HuH-7.5 (cell line): ENCODE measurements around the gene NLRP1.

Experiments used
- DNase-seq: peaks from one replicate; pipeline ENCODE4 v3.0.0; 2011; ENCODE audit warnings: low spot score

NLRP1 gene

DNA sequence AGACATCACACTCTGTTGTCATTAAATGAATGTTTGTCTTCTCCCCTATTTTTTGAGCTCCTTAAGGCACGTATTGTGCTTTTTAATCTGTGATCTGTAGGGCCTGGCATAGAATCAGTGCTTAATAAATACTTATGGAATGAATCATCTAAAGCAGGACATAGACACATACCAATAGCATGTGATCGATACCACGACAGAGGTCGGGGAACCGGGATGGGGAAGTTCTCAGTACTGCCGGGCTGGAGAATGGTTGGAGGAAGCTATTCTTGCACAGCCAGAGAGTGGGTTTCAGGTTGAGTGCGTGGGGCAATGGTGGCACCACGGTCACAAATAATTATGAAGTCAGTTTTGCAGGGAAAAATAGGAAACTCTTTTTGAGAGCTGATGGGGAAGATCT lies 26.8 kb downstream of the NLRP1 start:
- no peak for DNase-seq

DNA sequence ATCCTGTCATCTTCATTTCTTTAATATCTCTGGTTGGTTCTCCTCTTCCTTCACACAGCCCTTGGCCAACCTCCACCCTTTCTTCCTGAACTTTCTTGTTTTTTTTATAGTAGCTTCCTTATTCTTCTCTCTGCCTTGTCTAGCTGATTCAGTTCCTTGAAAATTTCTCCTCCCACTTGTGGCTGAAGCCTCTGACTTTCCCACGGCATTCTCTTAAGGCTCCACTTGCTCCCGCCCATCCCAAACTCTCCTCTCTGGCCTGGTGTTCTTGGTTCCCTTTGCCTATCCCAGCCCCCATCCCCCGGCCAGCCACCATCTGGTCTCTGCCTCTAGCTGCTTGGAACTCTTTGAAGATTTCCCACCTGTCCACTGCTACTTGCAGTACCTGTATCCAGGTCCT lies 29.1 kb downstream of the NLRP1 start:
- DNase-seq: no peak

DNA sequence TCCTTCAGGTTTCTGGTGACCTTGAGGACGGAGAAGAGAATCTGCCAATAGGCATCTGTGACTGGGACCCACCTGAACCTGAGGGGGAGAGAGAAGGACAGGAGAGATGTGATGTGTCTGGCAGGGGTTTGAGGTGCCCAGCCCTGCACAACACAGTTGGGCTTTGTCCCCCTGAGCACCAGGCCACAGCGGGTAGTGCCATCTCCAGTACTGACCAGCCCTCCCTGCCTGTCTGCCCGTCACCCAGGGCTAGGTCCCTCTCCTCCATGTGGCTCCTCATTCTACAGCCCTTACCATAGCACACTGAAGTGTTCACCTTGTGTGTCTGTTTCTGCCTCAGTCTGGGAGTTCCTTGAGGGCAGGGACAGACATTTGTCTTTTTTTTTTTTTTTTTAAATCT lies 30.8 kb downstream of the NLRP1 start:
- DNase-seq: no peak

DNA sequence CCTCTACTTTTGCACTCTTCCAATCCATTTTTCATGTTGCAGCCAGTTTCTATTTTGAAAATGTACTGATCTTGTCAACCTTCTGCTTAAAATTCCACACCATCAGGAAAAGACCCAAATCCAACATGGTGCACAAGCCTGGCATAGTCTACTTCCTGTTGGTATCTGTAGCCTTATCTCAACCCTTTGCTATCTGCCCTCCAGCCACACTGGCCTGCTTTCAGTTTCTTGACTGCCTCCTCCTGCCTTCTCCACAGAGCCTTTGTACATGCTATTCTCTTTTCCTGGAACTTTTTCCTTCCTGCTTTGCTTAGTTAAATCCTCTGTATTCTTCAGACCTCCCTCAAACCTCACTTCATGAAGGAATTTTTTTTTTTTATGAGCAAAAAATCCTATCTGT lies 31.5 kb downstream of the NLRP1 start:
- DNase-seq: no peak

DNA sequence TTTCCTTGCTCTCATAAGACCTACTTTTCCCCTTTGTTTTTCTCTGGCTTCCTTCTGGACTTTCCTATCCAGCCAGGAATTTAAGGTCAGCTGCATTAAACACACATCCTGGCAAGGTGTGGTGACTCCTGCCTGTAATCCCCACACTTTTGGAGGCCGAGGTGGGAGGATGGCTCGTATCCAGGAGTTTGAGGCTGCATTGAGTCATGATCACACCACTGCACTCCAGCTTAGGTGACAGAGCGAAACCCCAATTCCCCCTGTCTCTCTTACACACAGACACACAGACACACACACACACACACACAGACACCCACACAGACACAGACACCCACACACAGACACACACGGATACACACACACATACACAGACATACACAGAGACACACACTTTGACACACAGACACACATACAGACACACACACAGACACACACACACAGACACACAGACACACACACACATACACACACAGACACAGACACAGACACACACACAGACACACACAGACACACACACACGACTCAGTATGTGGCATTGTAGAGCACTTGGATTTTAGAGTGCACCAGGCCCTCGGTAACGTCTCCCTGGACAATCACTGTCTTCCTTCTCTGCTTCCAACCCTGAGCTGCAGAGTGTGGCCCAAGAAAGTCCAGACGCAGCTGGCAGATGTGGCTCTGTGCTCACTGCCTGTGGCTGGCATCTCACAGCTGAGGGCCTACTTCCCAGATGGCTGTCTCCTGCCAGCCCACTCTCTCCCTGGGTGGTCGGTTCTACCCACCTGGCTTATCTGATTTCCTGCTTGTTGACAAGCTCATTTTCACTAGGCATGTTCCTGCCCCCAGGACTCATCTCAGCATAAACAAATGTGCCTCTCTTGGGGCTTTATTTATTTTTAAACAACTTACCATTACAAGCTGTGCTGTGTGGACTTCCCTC lies 39.0 kb downstream of the NLRP1 start:
- DNase-seq: no peak

DNA sequence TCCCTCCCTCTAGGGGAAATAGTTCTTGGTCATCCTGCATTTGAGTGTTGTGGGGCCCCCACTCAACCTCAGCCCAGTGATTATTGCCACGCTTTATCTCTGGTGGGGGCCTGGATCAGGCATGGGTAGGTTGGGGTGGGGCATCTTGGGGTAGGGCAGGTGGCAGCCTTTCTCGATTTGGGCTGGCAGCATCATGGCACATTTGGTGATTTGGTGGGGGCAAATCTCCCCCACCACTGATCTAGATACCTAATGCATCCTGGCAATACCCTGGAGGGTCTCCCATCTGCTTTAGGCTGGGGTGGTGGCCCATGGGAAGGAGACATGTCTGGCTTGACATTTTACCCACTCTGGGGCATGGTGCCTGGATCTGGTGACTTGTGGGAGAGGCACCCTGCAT lies 40.2 kb downstream of the NLRP1 start:
- no peak for DNase-seq

DNA sequence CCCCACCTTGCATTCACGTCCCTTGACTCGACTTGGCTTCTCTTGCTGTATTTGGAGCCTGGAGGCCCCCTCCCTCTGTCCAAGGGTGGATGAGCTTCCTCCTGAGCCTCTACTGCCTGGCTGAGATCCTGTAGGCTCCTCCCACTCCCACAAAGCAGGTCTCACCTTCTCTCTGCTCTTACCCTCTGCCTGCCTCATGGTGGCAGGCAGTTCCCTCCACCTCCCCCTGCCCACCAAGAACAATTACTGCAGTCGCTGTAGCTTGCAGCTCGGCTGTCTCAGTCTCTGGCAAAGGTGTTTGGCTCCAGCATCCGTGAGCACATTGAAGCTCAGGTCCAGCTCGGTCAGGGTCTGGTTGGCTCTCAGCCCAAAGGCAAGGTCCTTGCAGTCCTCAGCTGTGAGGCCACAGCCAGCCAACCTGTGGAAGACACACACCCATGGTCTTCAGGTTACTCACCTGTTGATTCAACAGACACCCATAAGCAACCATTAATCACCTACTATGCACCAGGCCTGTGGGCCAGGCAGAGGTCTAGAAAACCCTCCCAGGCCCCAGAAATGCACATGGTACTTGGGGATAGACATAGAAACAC lies 42.6 kb downstream of the NLRP1 start:
- no peak for DNase-seq

DNA sequence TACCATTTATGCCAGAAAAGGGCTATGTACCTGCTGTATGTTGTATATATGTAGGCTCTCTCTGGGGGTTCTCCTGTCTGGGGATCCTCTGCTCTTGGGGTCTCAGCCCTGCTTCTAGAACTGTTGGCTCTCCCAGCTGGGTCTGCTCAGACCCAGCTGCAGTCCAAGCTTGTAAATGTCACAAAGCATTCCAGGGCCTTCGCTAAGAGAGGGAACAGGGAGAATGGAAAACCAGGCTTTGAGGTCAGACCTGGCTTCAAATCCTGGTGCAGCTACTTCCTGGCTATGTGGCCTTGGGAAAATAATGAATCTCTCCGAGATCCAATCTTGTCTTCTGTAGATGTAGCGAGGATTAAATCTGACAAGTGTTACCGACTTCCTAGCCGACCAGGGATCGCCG lies 44.0 kb downstream of the NLRP1 start:
- no peak for DNase-seq

DNA sequence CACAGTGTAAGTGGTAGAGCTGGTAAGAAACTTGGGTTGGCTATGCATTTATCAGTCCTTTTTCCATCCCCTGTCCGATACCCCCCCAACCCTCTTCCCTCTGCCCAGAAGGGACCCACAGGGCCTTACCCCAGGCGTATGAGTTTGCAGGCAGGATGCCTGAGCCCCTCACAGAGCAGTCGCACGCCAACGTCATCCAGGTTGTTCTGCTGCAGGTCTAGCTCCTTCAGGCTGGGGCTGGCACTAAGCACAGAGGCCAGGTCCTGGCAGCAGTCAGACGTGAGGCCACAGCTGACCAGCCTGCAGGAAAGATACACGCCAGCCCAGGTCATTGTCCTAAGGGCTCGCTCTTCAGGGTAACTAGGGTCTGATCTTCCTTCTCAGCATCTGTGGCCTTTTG lies 45.0 kb downstream of the NLRP1 start:
- no peak for DNase-seq

DNA sequence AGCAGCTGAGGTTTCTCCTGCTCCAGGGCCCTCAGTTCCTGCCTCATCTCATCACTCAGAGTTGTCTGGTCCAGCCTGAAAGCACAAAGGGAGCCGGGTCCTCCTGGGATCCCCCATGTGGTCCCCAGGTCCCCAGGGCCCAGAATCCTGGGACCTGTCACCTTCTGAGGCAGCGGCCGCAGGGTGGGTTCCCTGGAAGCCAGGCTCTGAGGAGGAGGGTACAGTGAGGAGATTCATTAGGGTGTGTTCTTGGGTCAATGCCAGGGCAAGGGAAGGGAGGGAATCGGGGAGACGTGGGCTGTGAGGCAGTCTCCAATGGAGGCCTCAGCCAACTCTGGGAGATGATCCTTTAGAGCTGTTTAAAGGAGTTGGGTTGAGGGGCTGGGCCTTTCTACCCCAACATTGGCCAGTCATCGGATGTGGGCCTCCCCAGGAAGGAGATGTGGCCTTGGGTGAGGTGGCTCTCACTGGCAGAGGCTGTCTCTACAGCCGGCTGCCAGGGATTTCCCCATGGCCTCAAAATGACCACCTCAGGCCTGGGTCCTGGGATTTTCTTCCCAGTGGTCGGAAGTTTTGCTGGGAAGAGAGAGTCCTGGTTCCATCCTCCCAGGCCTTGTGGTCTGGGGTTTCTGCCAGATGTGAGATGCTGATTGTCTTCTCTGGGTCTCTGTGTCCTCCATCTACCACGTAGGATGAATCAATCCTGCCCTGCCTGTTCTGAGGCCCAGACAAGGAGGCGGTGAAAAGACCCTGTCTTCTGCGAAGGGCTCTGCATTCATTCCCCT lies 47.3 kb downstream of the NLRP1 start:
- no peak for DNase-seq

DNA sequence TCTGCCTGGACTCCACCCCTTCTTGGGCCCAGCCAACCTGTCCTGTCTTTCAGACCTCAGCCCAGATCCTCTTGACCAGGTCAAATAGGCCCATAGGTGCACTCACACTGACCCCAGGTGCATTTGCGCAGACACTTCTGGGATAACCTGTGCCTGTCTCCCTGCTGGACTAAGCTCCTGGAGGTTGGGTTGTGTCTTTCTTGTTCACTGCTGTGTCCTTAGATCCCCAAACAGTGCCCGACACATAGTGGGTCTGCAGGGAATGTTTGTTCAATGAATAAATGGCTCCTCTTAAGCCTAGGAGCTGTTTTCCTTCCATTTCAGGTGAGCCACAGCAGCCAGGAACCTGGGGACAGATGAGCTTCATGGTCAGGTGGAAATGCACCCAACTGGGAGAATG lies 48.9 kb downstream of the NLRP1 start:
- DNase-seq: no peak

DNA sequence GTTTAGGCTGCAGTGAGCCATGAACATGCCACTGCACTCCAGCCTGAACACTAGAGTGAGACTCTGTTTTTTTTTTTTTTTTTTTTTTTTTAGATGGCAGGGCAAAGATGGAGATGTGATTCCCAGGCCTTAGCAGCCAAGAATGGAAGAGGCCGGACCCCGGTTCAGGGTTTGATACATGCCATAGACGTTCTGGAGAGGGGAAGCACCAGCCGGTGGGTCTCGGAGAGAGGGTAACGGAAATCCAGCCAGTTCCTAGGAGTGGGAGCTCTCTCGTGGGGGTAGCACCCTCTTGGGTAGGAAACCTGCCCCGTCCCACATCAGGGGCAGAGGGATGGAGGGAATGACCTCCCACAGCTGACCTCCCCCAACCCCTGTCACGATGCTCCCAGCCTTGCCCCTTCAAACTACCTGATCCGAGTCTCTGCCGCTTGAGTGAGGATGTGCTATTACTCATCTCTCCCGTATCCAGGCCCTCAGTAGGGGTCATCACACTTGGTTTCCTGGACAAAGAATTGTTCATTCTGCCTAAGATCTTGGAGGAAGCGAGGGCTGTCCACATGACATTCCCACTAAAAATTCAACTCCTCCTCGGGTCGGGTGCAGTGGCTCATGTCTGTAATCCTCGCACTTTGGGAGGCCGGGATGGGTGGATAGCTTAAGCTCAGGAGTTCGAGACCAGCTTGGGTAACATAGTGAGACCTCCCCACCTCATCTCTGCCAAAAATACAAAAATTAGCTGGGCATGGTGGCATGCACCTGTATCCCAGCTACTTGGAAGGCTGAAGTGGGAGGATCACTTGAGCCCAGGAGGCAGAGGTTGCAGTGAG lies 50.6 kb downstream of the NLRP1 start:
- no peak for DNase-seq

DNA sequence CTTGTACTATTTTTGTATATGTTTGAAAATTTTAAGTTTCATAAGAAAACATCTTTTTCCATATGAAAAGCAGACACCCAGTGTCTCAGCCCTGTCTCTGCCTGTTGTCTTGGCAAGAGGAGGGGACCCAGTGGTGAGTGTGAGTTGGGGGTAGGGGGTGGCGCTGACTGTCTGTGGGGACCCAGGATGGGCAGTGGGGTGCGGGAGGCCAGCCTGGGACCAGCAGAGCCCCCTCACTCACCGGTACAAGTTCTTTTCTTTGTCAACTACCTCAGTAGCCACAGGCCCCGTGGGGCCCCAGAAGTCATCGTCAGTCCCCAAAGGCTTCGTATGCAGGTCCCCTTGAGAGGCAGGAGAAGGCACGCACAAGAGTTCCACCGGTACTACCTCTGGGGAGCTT lies 51.7 kb downstream of the NLRP1 start:
- no peak for DNase-seq

DNA sequence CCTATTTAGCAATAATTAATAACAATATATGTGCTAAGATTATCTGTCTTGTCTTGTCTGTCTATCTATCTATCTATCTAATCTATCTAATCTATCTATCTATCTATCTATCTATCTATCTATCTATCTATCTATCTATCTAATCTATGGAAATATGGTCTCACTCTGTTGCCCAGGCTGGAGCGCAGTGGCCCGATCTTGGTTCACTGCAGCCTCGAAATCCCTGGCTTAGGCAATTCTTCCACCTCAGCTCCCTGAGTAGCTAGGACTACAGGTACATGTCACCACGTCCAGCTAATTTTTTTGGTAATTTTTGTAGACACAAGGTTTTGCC lies 53.3 kb downstream of the NLRP1 start:
- no peak for DNase-seq

DNA sequence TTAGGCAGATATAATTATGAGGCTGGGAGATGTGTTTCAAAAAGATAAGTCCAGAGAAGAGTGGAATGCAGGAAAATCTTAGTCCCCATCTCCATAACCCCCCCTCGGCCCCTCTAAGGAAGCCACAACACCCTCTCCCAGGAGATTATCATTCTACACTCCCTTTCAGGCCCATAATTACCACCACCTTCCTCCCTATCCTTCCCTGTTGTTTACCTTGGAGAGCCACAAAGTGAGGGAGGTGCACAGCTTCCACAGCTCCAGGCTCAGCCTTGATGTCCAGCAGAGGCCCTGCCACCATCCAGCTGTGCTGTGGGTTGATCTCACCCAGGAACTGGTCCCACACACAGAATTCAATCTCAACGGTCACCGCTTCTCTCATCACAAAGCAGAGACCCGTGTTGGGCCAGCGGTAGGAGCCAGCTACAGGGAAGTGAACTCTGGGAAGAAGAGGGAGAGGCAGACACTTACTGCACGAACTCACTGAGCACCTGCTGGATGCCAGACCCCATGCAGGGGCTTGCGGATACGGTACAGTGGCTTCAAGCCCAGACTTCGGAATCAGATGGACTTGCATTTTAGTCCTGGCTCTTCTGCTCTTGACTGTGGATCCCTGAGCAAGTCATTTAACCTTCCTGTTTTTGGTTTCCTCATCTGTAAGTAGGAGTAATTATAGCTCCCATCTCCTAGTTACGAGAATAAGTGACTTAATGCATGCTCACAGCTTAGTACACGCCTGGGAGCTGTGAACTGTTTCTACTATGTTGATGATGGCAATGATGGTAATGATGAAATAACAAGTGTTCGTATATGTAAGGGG lies 53.8 kb downstream of the NLRP1 start:
- DNase-seq: no peak

DNA sequence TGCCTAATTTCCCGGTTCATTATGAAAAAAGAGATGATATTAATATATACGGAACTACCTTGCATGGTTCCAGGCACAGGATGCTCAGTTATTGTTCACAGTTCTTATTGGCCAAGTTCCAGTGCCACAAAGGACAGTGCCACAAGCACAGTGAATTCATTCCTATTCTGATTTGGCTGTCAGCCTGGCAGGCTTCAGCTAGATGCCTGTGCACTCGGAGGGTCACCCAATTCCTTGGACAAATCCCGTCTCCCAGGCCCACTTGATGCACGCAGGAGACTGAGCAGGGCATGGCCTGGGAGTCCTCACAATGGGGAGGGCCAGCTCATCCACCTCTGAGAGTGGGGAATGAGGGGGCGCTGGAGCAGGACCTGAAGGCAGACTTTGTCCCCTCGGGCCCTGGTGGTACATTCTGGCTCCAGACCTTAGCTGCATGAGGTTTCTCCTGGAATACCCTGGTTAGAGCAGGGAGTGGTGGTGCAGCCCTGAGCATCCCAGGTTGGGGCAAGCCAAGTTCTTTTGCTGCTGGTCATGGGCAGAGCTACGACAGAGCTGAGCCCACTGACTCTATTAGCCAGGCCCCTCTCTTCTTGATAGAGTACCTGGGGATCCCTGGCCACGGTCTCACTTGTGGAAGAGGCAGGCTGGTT lies 56.6 kb downstream of the NLRP1 start:
- DNase-seq: no peak

DNA sequence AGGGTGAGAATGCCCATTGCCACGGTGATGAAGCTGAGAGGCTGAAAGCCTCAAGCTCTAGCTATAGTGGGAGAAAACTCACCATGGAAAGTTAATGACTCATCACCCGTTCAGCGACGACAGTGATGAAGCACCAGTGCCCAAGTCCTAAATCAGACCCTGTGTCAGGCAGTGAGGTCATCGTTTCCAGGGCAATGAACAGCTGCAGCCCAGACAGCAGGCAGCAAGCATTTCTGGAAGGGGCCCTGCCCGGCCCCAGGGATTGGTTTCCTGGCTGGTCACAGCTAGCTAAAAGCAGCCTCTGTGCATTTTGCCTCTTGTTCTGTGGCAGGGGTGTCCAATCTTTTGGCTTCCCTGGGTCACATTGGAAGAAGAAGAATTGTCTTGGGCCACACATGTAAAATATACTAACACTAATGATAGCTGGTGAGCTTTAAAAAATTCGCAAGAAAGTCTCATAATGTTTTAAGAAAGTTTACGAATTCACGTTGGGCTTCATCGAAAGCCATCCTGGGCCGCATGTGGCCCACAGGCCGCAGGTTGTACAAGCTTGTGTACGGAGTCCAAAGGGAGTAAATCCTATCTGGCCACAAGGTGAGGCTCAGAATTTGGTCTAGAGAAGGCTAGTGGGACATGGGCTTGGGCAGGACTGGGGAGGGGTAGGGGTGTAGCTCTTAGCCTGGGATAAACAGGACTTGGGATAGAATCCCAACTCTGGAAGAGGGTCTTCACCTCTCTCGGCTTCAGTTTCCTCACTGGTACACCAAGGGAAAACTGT lies 57.3 kb downstream of the NLRP1 start:
- DNase-seq: no peak

DNA sequence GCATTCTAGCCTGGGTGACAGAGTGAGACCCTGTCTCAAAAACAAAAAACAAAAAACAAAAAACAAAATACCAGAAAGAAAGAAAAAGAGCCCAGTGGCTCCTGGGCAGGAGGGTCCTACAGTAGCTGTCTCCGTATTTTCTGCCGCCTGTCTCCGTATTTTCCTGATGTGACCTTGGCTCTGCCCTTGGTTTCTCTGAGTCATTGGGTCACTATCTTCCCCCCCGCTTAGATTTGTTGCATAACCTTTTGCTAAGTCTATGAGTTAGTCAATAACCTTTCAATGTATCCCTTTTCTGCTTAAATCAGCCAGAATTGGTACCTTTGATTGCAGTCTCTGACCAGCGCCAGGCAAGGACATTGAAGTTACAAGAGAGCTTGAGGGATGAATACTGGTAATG lies 61.1 kb downstream of the NLRP1 start:
- DNase-seq: no peak

DNA sequence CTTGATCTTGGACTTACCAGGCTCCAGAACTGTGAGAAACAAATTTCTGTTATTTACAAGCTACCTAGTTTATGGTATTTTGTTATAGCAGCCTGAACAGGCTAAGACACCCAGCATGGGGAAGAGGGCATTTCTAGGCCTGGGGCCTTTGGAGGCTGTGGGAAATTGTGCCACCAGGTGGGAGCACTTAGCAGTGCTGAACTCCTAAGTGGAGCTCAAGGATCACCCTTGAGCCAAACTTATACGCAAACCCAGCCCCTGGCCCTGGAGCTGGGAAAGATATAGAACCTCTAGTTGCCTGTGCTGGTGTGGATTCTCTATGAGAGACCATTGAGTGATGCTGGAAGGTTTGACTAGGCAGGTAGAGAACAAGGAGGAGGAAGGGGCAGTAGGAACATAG lies 61.8 kb downstream of the NLRP1 start:
- DNase-seq: no peak
